Panc1 (cell line): ENCODE measurements around the gene EPHB1. TPM values are rescaled to one million over a fixed set of nuclear protein-coding genes. Genes with fewer than 3 reads are reported as not detected.

Experiments
- ATAC-seq: fragments of 200-7000 bp; cut with Tn5 transposase; 2 replicates; pipeline ENCODE4 v1.9.1; 2020; ENCODE audit warnings: mild to moderate bottlenecking, moderate library complexity
- BruUV-seq: library from RNA; stranded (reverse); fragments of 400-500 nt; replicated peaks from 2 replicates; lab custom pipeline; 2021; lab: Mats Ljungman, UMichigan
- CTCF ChIA-PET: fragments of 300-600 bp; sonication (Branson Sonifier 250); formaldehyde crosslinking; loops from one replicate; lab custom pipeline; 2022; ENCODE audit warnings: antibody characterized with exemption; lab: Charles Lee
- POLR2A ChIA-PET: fragments of 300-600 bp; sonication (Branson Sonifier 250); formaldehyde crosslinking; loops from one replicate; lab custom pipeline; 2022; ENCODE audit warnings: antibody characterized with exemption; lab: Charles Lee
- DNase-seq: peaks from one replicate; pipeline ENCODE4 v3.0.0-alpha.2; 2010; ENCODE audit warnings: low read depth, low spot score
- H3K27ac ChIP-seq: 2 replicates; pipeline ENCODE4 v1.5.1; 2011; ENCODE audit warnings: mild to moderate bottlenecking, low read length, inconsistent platforms
- H3K27me3 ChIP-seq: fragments of 200-500 bp; sonication (Bioruptor generic); 2 replicates; pipeline ENCODE4 v1.6.0; 2014; ENCODE audit warnings: low read length, inconsistent platforms; ENCODE audit not compliant: control insufficient read depth, insufficient read depth
- H3K36me3 ChIP-seq: fragments of 200-500 bp; sonication (Bioruptor generic); 2 replicates; pipeline ENCODE4 v1.5.1; 2014; ENCODE audit warnings: inconsistent platforms, mild to moderate bottlenecking, low read length, moderate library complexity; ENCODE audit not compliant: control insufficient read depth, insufficient read depth
- H3K4me1 ChIP-seq: 2 replicates; pipeline ENCODE4 v1.5.1; 2011; ENCODE audit warnings: inconsistent platforms, mild to moderate bottlenecking, low read length, moderate library complexity; ENCODE audit not compliant: control insufficient read depth, insufficient read depth
- H3K4me3 ChIP-seq, 2 experiments: 2 replicates each; pipeline ENCODE4 v1.5.1; 2011 to 2012; ENCODE audit warnings: low read depth in 2 of 2, low read length in 2 of 2, mild to moderate bottlenecking in 2 of 2, inconsistent platforms in 1 of 2, moderate library complexity in 1 of 2
- H3K9me3 ChIP-seq: fragments of 200-500 bp; sonication (Bioruptor generic); 2 replicates; pipeline ENCODE4 v1.5.1; 2014; ENCODE audit warnings: low read depth, mild to moderate bottlenecking, inconsistent platforms, low read length, moderate library complexity; ENCODE audit not compliant: control insufficient read depth, insufficient read depth
- CTCF ChIP-seq: fragments of 450-650 bp; IDR thresholded peaks from 2 replicates; pipeline ENCODE4 v1.5.1; 2017; ENCODE audit warnings: mild to moderate bottlenecking
- POLR2AphosphoS5 ChIP-seq: IDR thresholded peaks from 2 replicates; pipeline ENCODE4 v1.6.1; 2012; ENCODE audit warnings: mild to moderate bottlenecking, low read depth, low read length, moderate library complexity
- REST ChIP-seq, 2 experiments: IDR thresholded peaks; 2 replicates each; pipeline ENCODE4 v1.6.1; 2011 to 2012; ENCODE audit warnings: low read depth in 2 of 2, control low read depth in 1 of 2, low read length in 1 of 2, mild to moderate bottlenecking in 1 of 2, moderate library complexity in 1 of 2; ENCODE audit not compliant: insufficient read depth in 1 of 2
- SIN3A ChIP-seq: IDR thresholded peaks from 2 replicates; pipeline ENCODE4 v1.6.1; 2012; ENCODE audit warnings: low read depth, mild to moderate bottlenecking, low read length, moderate library complexity, borderline replicate concordance; ENCODE audit not compliant: insufficient read depth
- TCF7L2 ChIP-seq: IDR thresholded peaks from 2 replicates; pipeline ENCODE4 v1.6.1; 2011; ENCODE audit warnings: mild to moderate bottlenecking, low read depth, low read length, inconsistent platforms
- in situ Hi-C: cut with HindIII; loops from 2 replicates; pipeline ENCODE4 v1.10.0; 2016; ENCODE audit warnings: low sequenced_read_pairs, low pct_unique_long_range_greater_than_20kb
- intact Hi-C: fragments of 100-400 bp; cut with micrococcal nuclease; formaldehyde crosslinking; loops from one replicate; pipeline ENCODE4 v1.10.0; 2022; ENCODE audit not compliant: unreplicated experiment
- total RNA-seq: library from RNA; stranded (reverse); gene quantifications from one replicate; pipeline ENCODE4 v1.2.1, GENCODE V29; 2021; ENCODE audit not compliant: unreplicated experiment

Gene EPHB1
- total RNA-seq, 1 experiment from 2014 or later: 0.46 TPM

- ATAC-seq (no peak), DNase-seq (no peak)
- no peak overlapping the region for H3K27ac ChIP-seq
- ChIA-PET CTCF (no interaction called here), POLR2A (no interaction called here)
- H3K4me3 ChIP-seq: no peak overlapping the region
- H3K36me3 ChIP-seq: no peaks in the 10 kb centered on the region
- intact Hi-C loops (no loop called here), in situ Hi-C loops (no loop called here)
- TF ChIP-seq SIN3A: no peak
- TF ChIP-seq TCF7L2: no peak
- no peak for TF ChIP-seq POLR2AphosphoS5
- TF ChIP-seq REST (IDR thresholded peaks at IDR 0.05; ENCODE audit: insufficient read depth in 1 of 2, low read depth in 2 of 2, low read length in 1 of 2): no peak
- TF ChIP-seq CTCF: no peak
- BruUV-seq: no TSS peak
- H3K27me3 ChIP-seq: no peaks in the 10 kb centered on the region; the same call in 1 of the 2 replicates
- H3K9me3 ChIP-seq: no peaks in the 10 kb centered on the region
- H3K4me1 ChIP-seq: no peaks in the 10 kb centered on the region
These were observed 45.9 kb upstream of the EPHB1 start for GRCh38 chr3:134749174-134749573.

GRCh38 chr3:134749802-134750553 is 45.1 kb upstream of the EPHB1 start:
- TF ChIP-seq TCF7L2 (no peak), CTCF (no peak), REST (IDR thresholded peaks at IDR 0.05; ENCODE audit: insufficient read depth in 1 of 2, low read depth in 2 of 2, low read length in 1 of 2) (no peak), SIN3A (no peak), POLR2AphosphoS5 (no peak)
- ChIA-PET CTCF (no interaction called here), POLR2A (no interaction called here)
- in situ Hi-C loops (no loop called here), intact Hi-C loops (loop anchor here (5.0 kb wide), 1 partner anchor 148 kb away; no protein-coding TSS in a partner anchor)
- H3K27ac ChIP-seq: no peak overlapping the region
- ATAC-seq (peak; percentile 36; the same call in 1 of the 2 replicates), DNase-seq (no peak)
- no peaks in the 10 kb centered on the region; the same call in 1 of the 2 replicates for H3K27me3 ChIP-seq
- H3K4me1 ChIP-seq: no peaks in the 10 kb centered on the region
- H3K4me3 ChIP-seq: no peak overlapping the region
- no TSS peak for BruUV-seq
- no peaks in the 10 kb centered on the region for H3K36me3 ChIP-seq
- no peaks in the 10 kb centered on the region for H3K9me3 ChIP-seq
